T-helper 1 cell (primary cell): ENCODE data around the gene FBXW5.

ENCODE experiments used
- DNase-seq, 5 donors: peaks; one replicate each; pipeline ENCODE4 v3.0.0-alpha.2; 2012 to 2020
- total RNA-seq, 4 donors: gene quantifications; one replicate each; lab custom pipeline; 2026; lab: John Stamatoyannopoulos, UW

The FBXW5 gene
- 72.7 to 98.5 (median 84.7) reads per million in 4 donors for total RNA-seq

GRCh38 chr9:136944519-136945332 is at the start of gene FBXW5, which contains the start of gene C8G:
TSS of gene FBXW5 (minus strand) at chr9:136944738. CDS start at chr9:136944083, 655 bp downstream.
TSS of gene C8G (plus strand) at chr9:136945243. CDS start at chr9:136945321, 78 bp downstream.
- DNase-seq: peak; percentile 87 to 96 (median 90)

- DNase-seq: no peak
Observed at GRCh38 chr9:136992819-136993369, 48.4 kb upstream of the FBXW5 start.

- DNase-seq: peak; percentile 90 to 94 (median 91)
Observed at GRCh38 chr9:136991993-136992818, 47.7 kb upstream of the FBXW5 start, which contains the start of gene PAXX. TSS of gene PAXX (plus strand) at chr9:136992422. CDS start at chr9:136992444, 22 bp downstream.

- no peak for DNase-seq
Observed at GRCh38 chr9:136990242-136990911, 45.8 kb upstream of the FBXW5 start.

GRCh38 chr9:136988872-136989271 is 44.3 kb upstream of the FBXW5 start:
- DNase-seq: no peak

GRCh38 chr9:136985853-136986252 is 41.3 kb upstream of the FBXW5 start:
- DNase-seq: no peak

- no peak for DNase-seq
Observed at GRCh38 chr9:136985027-136985602, 40.6 kb upstream of the FBXW5 start.

- no peak for DNase-seq
Observed at GRCh38 chr9:136984464-136985026, 40.0 kb upstream of the FBXW5 start.

- no peak for DNase-seq
Observed at GRCh38 chr9:136983656-136984314, 39.2 kb upstream of the FBXW5 start.

- no peak for DNase-seq
Observed at GRCh38 chr9:136983167-136983566, 38.6 kb upstream of the FBXW5 start.

GRCh38 chr9:136982232-136983051 is 37.9 kb upstream of the FBXW5 start, which contains the start of gene LCNL1:
TSS of gene LCNL1 (plus strand) at chr9:136982993. CDS start at chr9:136983587, 594 bp downstream.
- no peak for DNase-seq

- no peak for DNase-seq
Observed at GRCh38 chr9:136981588-136982231, 37.2 kb upstream of the FBXW5 start.

- DNase-seq: no peak
Observed at GRCh38 chr9:136980669-136981478, 36.3 kb upstream of the FBXW5 start.

GRCh38 chr9:136979769-136980587 is 35.4 kb upstream of the FBXW5 start:
- no peak for DNase-seq

- DNase-seq: no peak
Observed at GRCh38 chr9:136978865-136979544, 34.5 kb upstream of the FBXW5 start.

- peak; percentile 53 to 79 (median 76) for DNase-seq
Observed at GRCh38 chr9:136978073-136978864, 33.7 kb upstream of the FBXW5 start.
